ENCODE data around the gene CDK9. TPM values are rescaled to one million over a fixed set of nuclear protein-coding genes. Genes with fewer than 3 reads are reported as not detected.

Gene CDK9
- total RNA-seq, 1 donor from 2014 or later, result 28.4 TPM

- no peak overlapping the region for H3K4me3 ChIP-seq (ENCODE audit: low read depth, low read length)
- TF ChIP-seq CTCF (conservative IDR thresholded peaks at IDR 0.05; ENCODE audit: low read depth, low read length), result no peak
- no peak for DNase-seq (ENCODE audit: low read depth)
Measured at GRCh38 chr9:127808347-127809001, 22.6 kb downstream of the CDK9 start.

GRCh38 chr9:127809002-127809539, 23.2 kb downstream of the CDK9 start:
- TF ChIP-seq CTCF (conservative IDR thresholded peaks at IDR 0.05; ENCODE audit: low read depth, low read length), result no peak
- no peak overlapping the region for H3K4me3 ChIP-seq (ENCODE audit: low read depth, low read length)
- DNase-seq (ENCODE audit: low read depth), result no peak

DNA sequence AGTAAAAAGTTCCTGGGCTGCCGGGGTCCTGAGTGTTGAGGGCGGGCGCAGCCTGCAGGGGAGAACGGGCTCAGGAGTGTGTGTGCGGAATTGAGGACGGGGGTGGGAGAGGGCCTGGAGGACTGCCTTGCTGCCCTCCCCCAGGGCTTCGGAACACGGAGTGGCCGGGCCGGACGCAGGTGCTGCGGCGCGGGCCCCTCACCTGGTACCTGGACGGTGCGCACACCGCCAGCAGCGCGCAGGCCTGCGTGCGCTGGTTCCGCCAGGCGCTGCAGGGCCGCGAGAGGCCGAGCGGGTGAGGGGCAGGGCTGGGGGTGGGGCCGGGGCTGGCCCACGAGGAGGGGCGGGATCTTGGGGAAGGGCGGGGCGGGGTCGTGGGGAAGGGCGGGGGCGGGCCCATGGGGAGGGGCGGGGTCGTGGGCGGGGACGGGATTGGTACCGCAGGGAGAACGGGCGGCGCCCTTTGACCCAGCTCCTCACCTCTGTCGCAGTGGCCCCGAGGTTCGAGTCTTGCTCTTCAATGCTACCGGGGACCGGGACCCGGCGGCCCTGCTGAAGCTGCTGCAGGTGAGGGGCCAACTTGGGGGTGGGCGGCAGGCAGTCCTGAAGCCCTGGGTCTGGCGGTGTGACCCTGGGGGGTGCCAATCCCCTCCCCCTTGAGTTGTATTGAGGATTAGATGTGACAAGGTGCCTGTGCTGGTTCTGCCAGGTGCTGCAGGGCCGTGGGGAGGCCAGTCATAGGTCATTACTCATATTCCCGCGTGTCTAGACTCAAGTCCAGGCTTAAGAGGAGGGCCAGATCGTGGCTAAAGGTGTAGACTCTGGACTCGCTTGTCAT, 23.9 kb downstream of the CDK9 start:
- no peak overlapping the region for H3K4me3 ChIP-seq (ENCODE audit: low read depth, low read length)
- no peak for DNase-seq (ENCODE audit: low read depth)
- no peak for TF ChIP-seq CTCF (conservative IDR thresholded peaks at IDR 0.05; ENCODE audit: low read depth, low read length)

- no peak for DNase-seq (ENCODE audit: low read depth)
- TF ChIP-seq CTCF (conservative IDR thresholded peaks at IDR 0.05; ENCODE audit: low read depth, low read length), result no peak
- no peak overlapping the region for H3K4me3 ChIP-seq (ENCODE audit: low read depth, low read length)
Measured at GRCh38 chr9:127810378-127811187, 24.7 kb downstream of the CDK9 start.

GRCh38 chr9:127812011-127812410, 26.2 kb downstream of the CDK9 start:
- no peak overlapping the region for H3K4me3 ChIP-seq (ENCODE audit: low read depth, low read length)
- no peak for DNase-seq (ENCODE audit: low read depth)
- TF ChIP-seq CTCF (conservative IDR thresholded peaks at IDR 0.05; ENCODE audit: low read depth, low read length), result no peak

DNA sequence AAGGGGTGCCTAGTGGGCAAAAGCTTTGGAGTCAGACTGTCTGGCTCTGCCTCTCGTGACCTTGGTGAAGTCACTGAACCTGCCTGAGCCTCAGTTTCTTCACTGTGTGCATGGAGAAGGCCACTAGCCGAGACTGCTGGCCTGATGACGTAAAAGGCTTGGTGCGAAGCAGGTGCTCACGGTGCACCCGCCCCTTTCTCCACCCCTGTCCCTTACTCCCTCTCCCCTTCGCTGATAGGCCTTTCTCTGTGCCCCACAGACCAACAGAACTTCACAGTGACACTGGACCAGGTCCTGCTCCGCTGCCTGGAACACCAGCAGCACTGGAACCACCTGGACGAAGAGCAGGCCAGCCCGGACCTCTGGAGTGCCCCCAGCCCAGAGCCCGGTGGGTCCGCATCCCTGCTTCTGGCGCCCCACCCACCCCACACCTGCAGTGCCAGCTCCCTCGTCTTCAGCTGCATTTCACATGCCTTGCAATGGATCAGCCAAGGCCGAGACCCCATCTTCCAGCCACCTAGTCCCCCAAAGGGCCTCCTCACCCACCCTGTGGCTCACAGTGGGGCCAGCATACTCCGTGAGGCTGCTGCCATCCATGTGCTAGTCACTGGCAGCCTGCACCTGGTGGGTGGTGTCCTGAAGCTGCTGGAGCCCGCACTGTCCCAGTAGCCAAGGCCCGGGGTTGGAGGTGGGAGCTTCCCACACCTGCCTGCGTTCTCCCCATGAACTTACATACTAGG, 27.3 kb downstream of the CDK9 start:
- no peak for DNase-seq (ENCODE audit: low read depth)
- TF ChIP-seq CTCF (conservative IDR thresholded peaks at IDR 0.05; ENCODE audit: low read depth, low read length), result no peak
- H3K4me3 ChIP-seq (ENCODE audit: low read depth, low read length), result no peak overlapping the region

Data from epithelial cell of proximal tubule (primary cell).